RWPE2 (cell line): Measurements from ENCODE around the gene NT5DC4.

Experiments
- ATAC-seq: fragments of 200-7000 bp; cut with Tn5 transposase; 3 replicates; pipeline ENCODE4 v1.9.1; 2021; ENCODE audit warnings: low read depth
- DNase-seq: peaks from one replicate; pipeline ENCODE4 v3.0.0-alpha.2; 2020; ENCODE audit warnings: low spot score
- H3K27ac ChIP-seq: fragments of 450-650 bp; 2 replicates; pipeline ENCODE4 v1.5.1; 2017; ENCODE audit warnings: mild to moderate bottlenecking; ENCODE audit not compliant: poor library complexity, severe bottlenecking
- H3K27me3 ChIP-seq: fragments of 250-450 bp; sonication (Bioruptor Pico); 2 replicates; pipeline ENCODE4 v1.5.1; 2021; ENCODE audit warnings: mild to moderate bottlenecking, moderate library complexity; ENCODE audit not compliant: insufficient read depth, poor library complexity, severe bottlenecking
- H3K36me3 ChIP-seq: fragments of 250-450 bp; sonication (Bioruptor Pico); 2 replicates; pipeline ENCODE4 v1.5.1; 2020; ENCODE audit warnings: low read depth, mild to moderate bottlenecking, moderate library complexity
- H3K4me1 ChIP-seq: fragments of 250-450 bp; sonication (Bioruptor Pico); 2 replicates; pipeline ENCODE4 v1.5.1; 2021; ENCODE audit warnings: mild to moderate bottlenecking, moderate library complexity; ENCODE audit not compliant: insufficient read depth, poor library complexity, severe bottlenecking
- H3K4me3 ChIP-seq: fragments of 250-450 bp; sonication (Bioruptor Pico); 2 replicates; pipeline ENCODE4 v1.5.1; 2021; ENCODE audit warnings: mild to moderate bottlenecking, moderate library complexity; ENCODE audit not compliant: severe bottlenecking
- H3K9me3 ChIP-seq: fragments of 250-450 bp; sonication (Bioruptor Pico); 2 replicates; pipeline ENCODE4 v1.5.1; 2021; ENCODE audit warnings: mild to moderate bottlenecking, moderate library complexity; ENCODE audit not compliant: severe bottlenecking
- TF ChIP-seq, protein P1 (sequence below): fragments of 450-650 bp; IDR thresholded peaks from one replicate; pipeline ENCODE4 v1.5.1; 2017; ENCODE audit warnings: mild to moderate bottlenecking, moderate library complexity; ENCODE audit not compliant: poor library complexity, severe bottlenecking

The NT5DC4 gene

GRCh38 chr2:112710956-112711750, 9.7 kb upstream of the NT5DC4 start:
- no peaks in the 10 kb centered on the region for H3K9me3 ChIP-seq

GRCh38 chr2:112712465-112712864, 8.4 kb upstream of the NT5DC4 start:
- DNase-seq: no peak
- Histone ChIP-seq H3K27ac (no peak overlapping the region), H3K36me3 (no peaks in the 10 kb centered on the region), H3K27me3 (no peaks in the 10 kb centered on the region), H3K9me3 (no peaks in the 10 kb centered on the region), H3K4me3 (no peak overlapping the region), H3K4me1 (no peaks in the 10 kb centered on the region)
- TF ChIP-seq, protein P1, sequence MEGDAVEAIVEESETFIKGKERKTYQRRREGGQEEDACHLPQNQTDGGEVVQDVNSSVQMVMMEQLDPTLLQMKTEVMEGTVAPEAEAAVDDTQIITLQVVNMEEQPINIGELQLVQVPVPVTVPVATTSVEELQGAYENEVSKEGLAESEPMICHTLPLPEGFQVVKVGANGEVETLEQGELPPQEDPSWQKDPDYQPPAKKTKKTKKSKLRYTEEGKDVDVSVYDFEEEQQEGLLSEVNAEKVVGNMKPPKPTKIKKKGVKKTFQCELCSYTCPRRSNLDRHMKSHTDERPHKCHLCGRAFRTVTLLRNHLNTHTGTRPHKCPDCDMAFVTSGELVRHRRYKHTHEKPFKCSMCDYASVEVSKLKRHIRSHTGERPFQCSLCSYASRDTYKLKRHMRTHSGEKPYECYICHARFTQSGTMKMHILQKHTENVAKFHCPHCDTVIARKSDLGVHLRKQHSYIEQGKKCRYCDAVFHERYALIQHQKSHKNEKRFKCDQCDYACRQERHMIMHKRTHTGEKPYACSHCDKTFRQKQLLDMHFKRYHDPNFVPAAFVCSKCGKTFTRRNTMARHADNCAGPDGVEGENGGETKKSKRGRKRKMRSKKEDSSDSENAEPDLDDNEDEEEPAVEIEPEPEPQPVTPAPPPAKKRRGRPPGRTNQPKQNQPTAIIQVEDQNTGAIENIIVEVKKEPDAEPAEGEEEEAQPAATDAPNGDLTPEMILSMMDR: no peak
- ATAC-seq: no peak

More at GRCh38 chr2:112710956-112711750, 9.7 kb upstream of the NT5DC4 start:
- DNase-seq (no peak), ATAC-seq (no peak)
- H3K27ac ChIP-seq: no peak overlapping the region
- TF ChIP-seq, protein P1: no peak
- no peaks in the 10 kb centered on the region for H3K36me3 ChIP-seq
- H3K27me3 ChIP-seq: no peaks in the 10 kb centered on the region
- H3K4me1 ChIP-seq: peaks cover 7% of the 10 kb centered on the region
- no peak overlapping the region for H3K4me3 ChIP-seq

GRCh38 chr2:112712903-112713584, 7.8 kb upstream of the NT5DC4 start:
- TF ChIP-seq, protein P1: no peak
- H3K36me3 ChIP-seq: no peaks in the 10 kb centered on the region
- no peaks in the 10 kb centered on the region for H3K9me3 ChIP-seq
- ATAC-seq (no peak), DNase-seq (no peak)
- no peak overlapping the region for H3K4me3 ChIP-seq
- no peaks in the 10 kb centered on the region for H3K27me3 ChIP-seq
- no peak overlapping the region for H3K27ac ChIP-seq
- H3K4me1 ChIP-seq: no peaks in the 10 kb centered on the region

DNA sequence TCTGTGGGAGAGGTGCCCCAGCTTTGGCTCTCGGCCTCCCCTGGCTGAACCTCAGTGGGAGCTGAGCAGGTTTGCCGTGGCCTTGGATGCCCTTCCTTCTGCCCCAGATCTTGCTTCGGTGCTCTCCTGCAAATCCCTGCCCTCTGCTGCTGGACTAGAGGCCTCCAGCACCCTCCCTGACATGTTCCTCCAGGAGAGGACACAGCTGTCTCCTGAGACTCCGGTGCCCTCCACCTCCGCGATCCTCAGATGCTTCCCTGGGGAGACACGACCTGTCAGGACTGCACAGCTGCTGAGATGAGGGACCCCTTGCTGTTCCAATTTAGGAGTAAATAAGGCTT, 7.3 kb upstream of the NT5DC4 start:
- TF ChIP-seq, protein P1: no peak
- DNase-seq: no peak
- Histone ChIP-seq H3K9me3 (no peaks in the 10 kb centered on the region), H3K27me3 (no peaks in the 10 kb centered on the region), H3K4me1 (no peaks in the 10 kb centered on the region), H3K4me3 (no peak overlapping the region), H3K36me3 (no peaks in the 10 kb centered on the region), H3K27ac (no peak overlapping the region)
- no peak for ATAC-seq

- Histone ChIP-seq H3K27ac (no peak overlapping the region), H3K4me3 (no peak overlapping the region), H3K4me1 (no peaks in the 10 kb centered on the region), H3K27me3 (no peaks in the 10 kb centered on the region), H3K9me3 (no peaks in the 10 kb centered on the region), H3K36me3 (no peaks in the 10 kb centered on the region)
- DNase-seq (no peak), ATAC-seq (no peak)
- TF ChIP-seq, protein P1: no peak
Measured at GRCh38 chr2:112713926-112714325, 6.9 kb upstream of the NT5DC4 start.
